Fibroblast of skin of scalp (primary cell): Measurements from ENCODE around the gene PEX5.
A peak's percentile ranks its signal among the peaks of the same experiment; 100 is the strongest.
"Not testable (repeated sequence)": the region's sequence is repeated elsewhere in the genome, so short reads cannot be mapped to it uniquely, and the experiment has no call there.

ENCODE experiments used
- DNase-seq: peaks from one replicate; pipeline ENCODE4 v3.0.0-alpha.2; 2013

The PEX5 gene

DNA sequence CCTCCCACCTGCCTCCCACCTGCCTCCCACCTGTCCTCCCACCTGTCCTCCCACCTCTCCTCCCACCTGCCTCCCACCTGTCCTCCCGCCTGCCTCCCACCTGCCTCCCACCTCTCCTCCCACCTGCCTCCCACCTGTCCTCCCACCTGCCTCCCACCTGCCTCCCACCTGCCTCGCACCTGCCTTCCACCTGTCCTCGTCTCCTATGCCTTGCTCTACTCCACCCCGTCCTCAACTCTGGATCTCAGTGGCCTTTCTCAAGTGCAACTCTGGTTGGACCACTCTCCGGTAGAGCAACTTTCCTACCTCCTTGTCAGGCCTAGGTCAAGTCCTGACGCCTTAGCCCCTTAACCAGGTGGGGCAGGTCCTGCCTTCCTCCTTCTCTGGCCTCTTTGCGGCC, 29.3 kb upstream of the PEX5 start:
- DNase-seq, result no peak

DNA sequence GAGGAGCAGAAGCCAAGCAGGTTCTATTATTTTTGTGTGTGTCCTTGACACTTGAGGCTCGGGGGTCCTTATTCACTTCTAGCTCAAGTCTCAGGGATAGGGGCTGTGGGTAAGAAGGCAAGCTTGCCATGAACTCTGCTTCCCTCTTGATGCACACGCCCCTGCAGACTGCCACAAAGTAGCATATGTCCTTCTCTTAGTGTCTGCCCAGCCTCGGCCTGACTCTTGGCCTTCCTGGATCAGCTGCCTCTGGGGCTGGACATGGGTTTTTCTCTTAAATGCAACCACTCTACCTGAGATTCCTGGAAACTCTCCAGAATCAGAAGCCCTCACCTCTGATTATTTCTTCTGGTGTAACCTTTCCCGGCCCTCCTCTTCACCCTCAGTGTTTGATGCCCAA, 28.2 kb upstream of the PEX5 start:
- no peak for DNase-seq

DNA sequence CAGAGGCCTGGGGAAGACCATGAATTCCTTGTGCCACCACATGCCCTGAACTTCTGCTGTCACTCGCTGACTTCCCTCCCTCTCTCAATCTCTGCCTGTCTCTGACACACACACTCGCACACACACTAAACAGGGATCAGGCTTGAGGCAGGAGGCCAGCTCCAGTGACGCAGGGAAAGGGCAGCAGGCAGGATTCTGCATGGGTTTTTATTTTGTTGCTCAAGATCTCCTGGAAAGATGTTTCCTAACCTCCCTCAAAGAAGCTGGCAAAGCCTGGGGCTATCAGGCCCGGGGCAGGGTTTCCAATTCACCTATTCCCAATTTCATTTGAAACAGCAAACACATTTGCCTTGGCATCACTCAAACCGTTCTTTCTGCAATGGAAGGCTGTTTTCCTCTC, 27.7 kb upstream of the PEX5 start:
- no peak for DNase-seq

DNA sequence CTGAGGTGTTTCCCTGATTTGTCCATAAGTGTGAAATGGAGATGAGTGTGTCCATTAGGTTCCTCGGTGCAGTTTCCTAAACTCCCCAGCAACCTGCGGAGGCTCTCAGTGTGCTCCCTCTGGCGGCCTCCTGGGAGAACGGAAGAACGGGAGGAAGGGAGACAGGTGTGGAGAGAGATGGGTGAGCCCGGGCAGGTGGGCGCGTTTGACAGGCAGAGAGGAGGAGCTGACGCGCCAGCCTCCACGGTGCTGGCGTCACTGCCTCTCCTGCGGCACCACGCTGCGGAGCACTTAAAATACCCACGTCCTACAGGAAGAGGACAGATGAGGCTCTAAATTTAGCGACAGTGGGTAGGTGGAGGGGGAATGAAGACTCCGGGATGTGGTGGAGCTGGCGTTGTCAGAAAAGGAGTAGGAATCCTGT, 26.8 kb upstream of the PEX5 start:
- DNase-seq, result no peak

DNA sequence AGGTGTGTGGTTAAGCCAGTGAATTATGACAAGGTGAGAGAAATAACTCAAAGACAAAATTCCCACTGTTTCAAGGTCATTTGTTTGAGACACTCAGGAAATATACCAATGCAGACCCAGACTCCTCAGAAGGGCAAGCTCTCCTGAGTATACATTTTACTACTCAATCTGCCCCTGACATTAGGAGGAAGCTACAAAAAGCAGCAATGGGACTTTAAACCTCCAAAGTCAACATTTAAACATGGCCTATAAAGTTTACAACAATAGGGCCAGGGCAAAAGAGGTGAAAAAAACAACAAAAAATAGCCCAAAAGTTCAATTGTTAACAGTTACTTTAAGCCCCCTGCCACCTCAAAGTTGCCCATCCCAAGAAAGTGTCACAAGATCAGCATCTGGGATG, 19.5 kb upstream of the PEX5 start:
- DNase-seq, result no peak

DNA sequence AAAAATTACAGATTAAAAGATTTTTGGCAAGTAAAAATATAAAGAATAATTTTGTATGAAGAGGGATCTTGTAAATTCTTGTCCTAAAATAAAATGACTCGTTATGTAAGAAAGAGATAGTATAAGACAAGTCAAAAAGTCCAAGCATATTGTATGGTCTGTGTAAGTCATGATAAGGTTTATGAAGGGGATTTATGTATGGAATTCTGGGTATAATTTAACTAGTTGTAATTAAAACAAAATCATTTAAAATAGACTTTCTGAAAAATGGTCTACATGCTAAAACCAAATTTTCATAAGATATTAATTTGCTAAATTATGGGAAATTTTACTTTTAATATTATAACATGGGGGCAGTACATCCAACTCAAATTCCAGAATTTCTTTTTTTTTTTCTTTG, 17.6 kb upstream of the PEX5 start:
- DNase-seq, result no peak

DNA sequence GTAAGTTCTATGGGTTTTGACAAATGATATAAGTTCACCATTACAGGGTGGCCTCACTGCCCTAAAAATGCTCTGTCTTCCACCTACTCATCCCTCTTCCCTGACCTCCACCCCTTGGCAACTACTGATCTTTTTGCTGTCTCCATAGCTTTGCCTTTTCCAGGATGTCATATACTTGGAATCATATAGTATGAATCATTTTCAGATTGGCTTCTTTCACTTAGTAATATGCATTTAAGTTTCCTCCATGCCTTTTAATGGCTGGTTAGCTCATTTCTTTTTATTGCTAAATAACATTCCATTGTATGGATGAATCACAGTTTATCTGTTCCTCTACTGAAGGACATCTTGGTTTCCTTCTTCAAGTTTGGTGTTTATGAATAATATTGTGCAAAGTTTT, 14.0 kb upstream of the PEX5 start:
- peak; percentile 47 for DNase-seq

DNA sequence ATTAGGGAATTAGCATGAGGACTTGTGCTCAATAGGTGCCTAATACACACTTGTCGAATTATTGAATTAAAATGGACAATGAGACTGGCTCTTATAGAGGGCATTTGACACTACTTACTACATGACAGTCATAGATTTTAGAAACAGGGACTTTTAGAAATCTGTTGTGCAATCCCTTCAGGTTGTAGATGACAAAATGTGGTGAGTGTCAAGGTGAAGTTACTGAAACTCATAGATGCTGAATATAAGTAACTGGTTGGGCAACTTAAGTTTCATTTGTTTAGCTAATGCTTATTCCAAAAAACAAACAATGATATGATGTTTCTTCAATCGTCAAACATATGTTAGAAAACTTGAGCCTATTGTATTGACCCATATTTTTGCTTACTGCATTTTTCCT, 12.9 kb upstream of the PEX5 start:
- no peak for DNase-seq

DNA sequence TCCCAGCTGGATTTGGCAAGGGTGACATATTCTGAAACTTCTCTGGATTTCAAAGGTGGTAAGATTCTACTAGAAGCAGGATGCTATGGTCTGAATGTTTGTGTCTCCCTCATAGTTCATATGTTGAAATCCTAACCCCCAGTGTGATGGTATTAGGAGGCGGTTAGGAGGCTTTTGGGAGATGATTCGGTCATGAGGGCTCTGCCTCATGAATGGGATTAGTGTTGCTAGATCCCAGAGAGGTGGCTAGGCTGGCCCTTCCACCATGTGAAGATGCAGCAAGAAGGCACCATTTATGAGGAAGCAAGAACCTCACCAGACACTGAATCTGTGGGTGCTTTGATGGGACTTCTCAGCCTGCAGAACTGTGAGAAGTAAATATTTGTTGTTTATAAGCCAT, 11.0 kb upstream of the PEX5 start:
- no peak for DNase-seq

DNA sequence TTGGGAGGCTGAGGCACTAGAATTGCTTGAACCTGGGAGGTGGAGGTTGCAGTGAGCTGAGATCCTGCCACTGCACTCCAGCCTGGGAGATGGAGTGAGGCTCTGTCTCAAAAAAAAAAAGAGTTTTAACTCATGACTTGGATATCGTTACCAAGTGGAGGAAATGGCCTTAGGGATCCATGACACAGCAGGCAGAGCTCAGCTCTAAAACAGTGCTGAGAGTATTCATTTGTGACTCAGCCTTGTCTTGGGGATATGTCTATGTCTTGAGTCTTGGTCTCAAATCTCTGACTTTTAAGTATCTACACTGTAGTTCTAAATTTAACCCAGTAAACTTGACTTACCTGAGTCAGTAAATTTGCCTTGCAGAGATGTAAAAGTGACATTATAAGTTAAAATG, 8.8 kb upstream of the PEX5 start:
- DNase-seq, result no peak

DNA sequence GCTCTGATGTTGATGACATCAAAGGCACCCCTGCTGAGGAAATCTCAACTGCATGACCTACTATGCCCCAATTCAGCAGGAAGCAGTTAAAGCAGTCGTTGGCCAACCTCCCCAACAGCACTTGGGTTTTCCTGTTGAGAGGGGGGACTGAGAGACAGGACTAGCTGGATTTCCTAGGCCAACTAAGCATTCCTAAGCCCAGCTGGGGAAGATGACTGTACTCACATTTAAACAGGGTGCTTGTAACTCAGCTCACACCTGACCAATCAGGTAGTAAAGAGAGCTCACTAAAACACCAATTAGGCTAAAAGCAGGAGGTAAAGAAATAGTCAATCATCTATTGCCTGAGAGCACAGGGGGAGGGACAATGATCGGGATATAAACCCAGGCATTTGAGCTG, 3.4 kb upstream of the PEX5 start:
- not testable (repeated sequence) for DNase-seq

DNA sequence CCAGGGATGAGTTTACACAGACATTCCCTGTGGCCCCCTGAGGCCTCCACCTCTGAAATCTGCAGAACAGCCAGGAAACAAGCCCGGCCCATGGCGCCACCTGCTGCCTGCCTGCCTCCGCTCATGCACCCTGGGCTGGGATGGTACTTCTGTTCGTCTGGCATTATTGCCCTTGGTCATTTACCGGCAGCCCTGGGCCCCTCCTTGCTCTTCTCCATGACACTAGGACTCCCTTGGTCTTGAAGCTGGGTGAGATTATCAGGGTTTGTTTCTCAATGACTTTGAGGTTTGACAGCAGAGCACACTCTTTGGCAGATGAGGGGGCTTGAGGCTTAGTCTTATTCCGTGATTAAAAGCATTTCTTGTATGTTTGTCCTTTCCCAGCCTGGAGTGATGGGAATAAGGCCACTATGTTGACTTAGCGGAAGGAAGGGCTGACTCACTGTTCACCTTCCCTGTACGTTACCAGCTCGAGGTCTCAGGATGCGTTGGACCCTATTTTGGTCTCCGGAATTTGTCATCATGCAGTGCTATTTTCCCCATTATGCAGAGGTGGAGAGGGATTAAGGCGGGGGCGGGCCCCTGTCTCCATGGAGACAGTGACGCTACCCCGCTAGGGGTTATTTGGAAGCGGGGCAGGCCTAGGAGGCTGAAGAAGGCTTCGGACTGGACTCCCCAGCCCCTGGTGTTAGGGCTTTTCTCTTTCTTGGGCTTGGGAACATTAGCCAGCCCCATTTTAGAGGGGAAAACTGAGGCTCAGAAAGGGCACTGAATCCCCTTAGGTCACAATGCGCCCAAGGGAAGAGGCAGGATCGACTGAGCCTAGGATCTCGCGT, 706 bp upstream of the PEX5 start:
- peak; percentile 67 for DNase-seq

DNA sequence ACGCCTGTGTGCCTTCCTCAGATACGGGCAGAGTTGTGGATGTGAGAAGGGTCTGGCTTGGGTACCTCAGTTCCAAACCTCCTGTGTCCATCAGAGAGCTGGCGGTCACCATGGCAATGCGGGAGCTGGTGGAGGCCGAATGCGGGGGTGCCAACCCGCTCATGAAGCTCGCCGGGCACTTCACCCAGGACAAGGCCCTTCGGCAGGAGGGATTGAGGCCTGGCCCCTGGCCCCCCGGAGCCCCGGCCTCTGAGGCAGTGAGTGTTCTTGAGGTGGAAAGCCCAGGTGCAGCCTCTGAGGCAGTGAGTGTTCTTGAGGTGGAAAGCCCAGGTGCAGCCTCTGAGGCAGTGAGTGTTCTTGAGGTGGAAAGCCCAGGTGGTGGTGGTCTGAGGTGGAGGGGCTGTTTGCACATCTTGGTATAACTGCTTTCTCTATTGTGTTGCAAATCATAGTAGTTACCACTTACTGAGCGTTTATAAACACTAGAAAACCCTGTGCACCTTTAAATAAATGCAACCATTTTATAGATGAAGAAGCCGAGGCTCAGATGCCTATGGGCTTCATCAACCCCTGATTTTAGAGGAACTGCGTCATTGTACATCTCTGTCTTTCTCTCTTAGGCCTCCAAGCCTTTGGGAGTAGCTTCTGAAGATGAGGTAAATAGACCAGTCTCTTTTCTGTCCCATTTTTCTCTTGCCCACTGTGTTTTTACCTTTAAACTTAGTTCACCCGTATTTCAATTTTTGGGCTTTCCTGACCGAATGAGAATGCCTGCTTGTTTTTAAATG, 976 bp downstream of the PEX5 start:
- no peak for DNase-seq

DNA sequence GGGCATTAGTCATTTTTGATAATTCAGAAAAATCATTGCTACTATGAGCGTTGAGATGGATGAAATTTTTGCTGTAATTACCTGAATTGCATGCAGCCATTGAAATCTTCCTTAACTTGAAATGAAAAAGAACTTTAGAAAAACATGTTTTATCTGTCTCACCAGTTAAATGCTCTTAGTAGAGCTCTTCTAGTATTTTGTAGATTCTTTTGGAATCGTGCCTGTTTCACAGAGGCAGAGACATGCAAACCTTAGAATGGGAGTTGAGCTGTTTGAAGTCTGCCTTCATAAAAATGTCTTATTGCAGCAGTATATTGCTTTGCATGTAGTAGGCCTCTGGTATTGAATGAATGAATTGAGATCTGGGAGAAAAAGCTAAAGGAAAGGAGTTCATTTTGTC, 4.2 kb downstream of the PEX5 start:
- no peak for DNase-seq

DNA sequence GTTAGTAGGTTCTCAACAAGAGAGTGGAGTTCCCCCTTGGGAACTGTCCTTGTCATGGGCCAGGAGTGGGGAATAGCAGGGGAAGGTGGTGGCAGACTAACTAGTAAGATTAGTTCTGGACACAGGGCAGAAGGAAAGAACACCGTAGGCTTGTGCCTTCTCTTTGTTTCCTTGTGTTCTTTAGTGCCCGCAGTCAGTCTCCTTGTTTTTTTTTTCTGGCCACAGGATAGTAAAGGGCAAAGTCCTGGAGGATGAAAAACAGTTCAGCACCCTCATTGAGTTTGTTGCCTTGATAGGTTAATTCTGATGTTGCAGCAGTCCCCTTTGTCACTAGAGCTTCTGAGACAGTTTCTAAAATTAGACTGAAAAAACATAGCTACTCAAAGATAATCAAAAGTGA, 8.4 kb downstream of the PEX5 start:
- no peak for DNase-seq

DNA sequence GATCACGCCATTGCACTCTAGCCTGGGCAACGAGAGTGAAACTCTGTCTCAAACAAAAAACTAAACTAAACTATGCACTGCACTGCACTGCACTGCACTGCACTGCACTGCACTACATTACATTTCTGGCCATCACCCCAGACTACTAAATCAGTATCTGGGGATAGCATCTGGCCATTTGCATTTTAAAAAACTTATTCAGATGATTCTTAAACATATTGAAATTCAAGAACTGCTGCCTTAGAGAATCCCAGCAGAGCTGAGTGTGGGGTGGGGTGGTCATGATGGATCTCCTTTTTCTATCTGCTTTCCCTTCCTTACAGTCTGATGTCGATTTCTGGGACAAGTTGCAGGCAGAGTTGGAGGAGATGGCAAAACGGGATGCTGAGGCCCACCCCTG, 13.6 kb downstream of the PEX5 start:
- DNase-seq, result no peak

DNA sequence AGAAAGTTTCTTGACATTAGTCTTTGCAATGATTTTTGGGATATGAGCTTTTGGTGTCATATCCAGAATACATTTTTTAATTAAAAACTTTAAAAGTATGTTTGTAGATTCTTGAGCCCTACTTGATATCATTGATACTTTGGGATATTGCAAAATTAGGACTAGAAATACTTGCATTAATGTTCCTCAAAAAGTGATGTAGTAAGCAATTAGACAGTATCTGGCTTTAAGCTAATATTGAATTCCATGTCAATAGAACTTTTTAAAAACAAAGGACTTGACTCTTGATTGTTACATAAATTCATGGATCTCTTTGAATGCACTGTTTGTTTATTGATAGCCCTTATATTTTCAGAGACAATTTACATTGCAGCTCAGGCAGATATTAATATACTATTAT, 15.6 kb downstream of the PEX5 start:
- DNase-seq, result no peak

DNA sequence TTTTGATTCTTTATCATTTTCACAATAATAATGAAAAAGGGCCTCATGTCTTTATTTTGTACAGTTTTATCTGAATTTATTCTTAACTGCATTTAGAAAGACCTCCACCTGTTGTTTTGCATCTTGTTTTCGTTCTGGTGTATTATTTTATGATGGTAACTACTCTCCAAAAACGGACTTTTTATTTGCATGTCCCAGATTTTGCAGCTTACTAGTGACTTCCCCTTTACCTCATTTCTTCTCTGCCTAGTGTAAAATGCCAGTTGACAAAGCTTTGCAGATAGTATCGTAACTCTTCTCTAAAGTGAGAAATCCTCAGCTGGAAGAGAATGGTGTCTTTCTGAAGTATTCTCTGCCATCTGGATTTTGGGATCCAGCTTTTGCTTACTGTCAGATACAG, 17.2 kb downstream of the PEX5 start:
- DNase-seq, result no peak

DNA sequence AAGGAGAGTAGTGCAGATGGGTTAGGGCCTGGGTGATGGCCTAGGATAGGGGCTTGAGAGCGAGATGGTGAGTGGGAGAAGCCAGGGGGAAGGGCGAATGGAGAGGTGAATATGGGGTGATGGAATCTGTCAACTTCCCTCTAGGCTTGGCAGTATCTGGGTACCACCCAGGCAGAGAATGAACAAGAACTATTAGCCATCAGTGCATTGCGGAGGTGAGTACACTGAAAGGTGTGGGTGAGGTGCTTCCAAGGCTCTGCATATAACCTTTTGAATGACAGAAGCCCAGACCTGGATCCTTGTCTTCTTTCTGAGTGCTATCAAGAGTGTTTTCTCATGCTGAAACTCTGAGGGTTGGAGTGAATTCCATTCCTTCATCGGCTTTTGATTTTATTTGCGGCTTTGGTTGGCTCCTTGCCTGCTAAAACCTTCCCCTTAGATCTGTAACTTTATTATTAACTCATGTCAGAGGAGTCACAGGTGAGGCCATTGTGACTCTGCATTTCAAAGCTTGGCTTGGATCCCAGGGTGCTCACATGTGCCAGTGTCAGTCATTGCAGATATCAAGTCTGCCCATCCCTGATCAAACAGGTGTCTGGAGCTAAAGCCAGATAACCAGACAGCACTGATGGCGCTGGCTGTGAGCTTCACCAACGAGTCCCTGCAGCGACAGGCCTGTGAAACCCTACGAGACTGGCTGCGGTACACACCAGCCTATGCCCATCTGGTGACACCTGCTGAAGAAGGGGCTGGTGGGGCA, 18.6 kb downstream of the PEX5 start:
- DNase-seq, result no peak

DNA sequence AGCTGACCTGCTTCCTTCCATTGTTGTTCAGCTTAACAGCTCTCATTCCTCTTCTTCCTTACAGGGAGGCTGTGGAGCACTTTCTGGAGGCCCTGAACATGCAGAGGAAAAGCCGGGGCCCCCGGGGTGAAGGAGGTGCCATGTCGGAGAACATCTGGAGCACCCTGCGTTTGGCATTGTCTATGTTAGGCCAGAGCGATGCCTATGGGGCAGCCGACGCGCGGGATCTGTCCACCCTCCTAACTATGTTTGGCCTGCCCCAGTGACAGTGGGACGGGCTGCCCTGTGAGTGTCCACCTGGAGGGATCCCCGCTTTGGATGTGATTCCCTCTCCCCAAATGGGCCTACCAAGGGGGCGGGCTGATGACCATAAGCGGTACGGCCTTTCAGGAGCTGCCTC, 20.5 kb downstream of the PEX5 start:
- no peak for DNase-seq

DNA sequence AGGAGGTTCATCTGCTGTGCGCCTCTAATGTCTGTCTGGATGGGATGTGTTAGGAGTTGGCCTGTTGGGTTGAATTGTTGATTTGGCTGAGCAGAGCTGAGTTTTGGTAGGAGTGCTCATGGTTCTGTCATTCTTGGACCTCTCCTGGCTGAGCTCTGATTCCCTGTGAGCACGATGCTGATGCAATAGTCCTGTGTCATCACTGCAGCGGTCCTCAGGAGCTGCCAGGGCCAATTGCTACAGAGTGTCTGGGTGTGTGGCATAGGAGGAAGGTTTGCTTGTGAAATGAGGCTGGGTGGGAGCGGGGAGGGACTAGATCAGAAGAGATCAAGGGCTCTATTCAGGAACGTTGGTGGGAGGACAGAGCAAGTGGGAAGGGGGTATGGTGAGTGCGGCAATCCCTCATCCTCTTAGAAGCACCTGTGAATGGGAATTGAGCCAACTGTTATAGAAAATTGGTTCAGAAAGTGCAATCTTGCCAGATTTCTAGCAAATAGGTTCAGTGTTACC, 21.2 kb downstream of the PEX5 start:
- no peak for DNase-seq

DNA sequence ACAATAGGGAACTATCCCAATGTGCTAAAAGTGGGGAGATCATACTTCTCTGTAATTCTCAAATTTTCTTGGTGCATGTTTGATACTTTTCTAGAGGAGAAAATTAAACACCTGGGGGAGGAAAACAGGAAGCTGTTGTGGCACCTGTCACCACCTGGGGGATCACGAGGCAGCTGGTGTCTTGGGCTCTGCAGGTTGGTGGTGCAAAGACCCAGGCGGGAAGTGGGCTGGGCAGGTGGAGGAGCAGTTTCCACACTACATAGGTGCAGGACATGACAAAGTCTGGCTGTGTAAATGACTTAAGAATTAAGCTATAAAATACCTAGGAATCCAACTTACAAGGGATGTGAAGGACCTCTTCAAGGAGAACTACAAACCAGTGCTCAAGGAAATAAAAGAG, 23.2 kb downstream of the PEX5 start:
- no peak for DNase-seq

DNA sequence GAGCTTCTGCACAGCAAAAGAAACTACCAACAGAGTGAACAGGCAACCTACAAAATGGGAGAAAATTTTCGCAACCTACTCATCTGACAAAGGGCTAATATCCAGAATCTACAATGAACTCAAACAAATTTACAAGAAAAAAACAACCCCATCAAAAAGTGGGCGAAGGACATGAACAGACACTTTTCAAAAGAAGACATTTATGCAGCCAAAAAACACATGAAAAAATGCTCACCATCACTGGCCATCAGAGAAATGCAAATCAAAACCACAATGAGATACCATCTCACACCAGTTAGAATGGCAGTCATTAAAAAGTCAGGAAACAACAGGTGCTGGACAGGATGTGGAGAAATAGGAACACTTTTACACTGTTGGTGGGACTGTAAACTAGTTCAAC, 24.3 kb downstream of the PEX5 start:
- not testable (repeated sequence) for DNase-seq
